A673 (cell line): ENCODE results near the gene MCAT. TPM values are rescaled to one million over a fixed set of nuclear protein-coding genes. Genes with fewer than 3 reads are reported as not detected.

ENCODE experiments used
- BruUV-seq: library from RNA; stranded (reverse); fragments of 400-500 nt; replicated peaks from 2 replicates; lab custom pipeline; 2021; lab: Mats Ljungman, UMichigan
- CTCF ChIA-PET: fragments of 300-600 bp; sonication (Branson Sonifier 250); formaldehyde crosslinking; loops from one replicate; lab custom pipeline; 2022; ENCODE audit warnings: antibody characterized with exemption; lab: Charles Lee
- POLR2A ChIA-PET: fragments of 300-600 bp; sonication (Branson Sonifier 250); formaldehyde crosslinking; loops from one replicate; lab custom pipeline; 2022; ENCODE audit warnings: antibody characterized with exemption; ENCODE audit not compliant: low non-redundant PET; lab: Charles Lee
- DNase-seq: peaks from one replicate; pipeline ENCODE4 v3.0.0-alpha.2; 2015; ENCODE audit warnings: low spot score
- H3K27ac ChIP-seq: fragments of 200-600 bp; sonication (generic); 2 replicates; pipeline ENCODE4 v1.5.1; 2016; ENCODE audit warnings: mixed run types, low read depth, mild to moderate bottlenecking, mixed read lengths, antibody characterized with exemption, low read length; ENCODE audit not compliant: poor library complexity, severe bottlenecking
- H3K27me3 ChIP-seq: fragments of 200-600 bp; sonication (generic); replicated peaks from 2 replicates; pipeline ENCODE4 v1.6.1; 2017; ENCODE audit warnings: mixed run types, low read depth, mild to moderate bottlenecking, mixed read lengths, antibody characterized with exemption, low read length; ENCODE audit not compliant: insufficient read depth, poor library complexity
- H3K36me3 ChIP-seq: fragments of 200-600 bp; sonication (generic); 2 replicates; pipeline ENCODE4 v1.6.1; 2016; ENCODE audit warnings: mixed run types, mild to moderate bottlenecking, mixed read lengths, antibody characterized with exemption, low read length; ENCODE audit not compliant: insufficient read depth, poor library complexity, severe bottlenecking
- H3K4me1 ChIP-seq: fragments of 200-600 bp; sonication (generic); 2 replicates; pipeline ENCODE4 v1.6.1; 2017; ENCODE audit warnings: mixed run types, mild to moderate bottlenecking, mixed read lengths, antibody characterized with exemption, low read length; ENCODE audit not compliant: insufficient read depth, poor library complexity, severe bottlenecking
- H3K4me3 ChIP-seq: fragments of 200-600 bp; sonication (generic); 2 replicates; pipeline ENCODE4 v1.5.1; 2016; ENCODE audit warnings: low read depth, mixed run types, mild to moderate bottlenecking, mixed read lengths, low read length; ENCODE audit not compliant: poor library complexity, severe bottlenecking
- H3K9me3 ChIP-seq: fragments of 200-600 bp; sonication (generic); 2 replicates; pipeline ENCODE4 v1.6.1; 2016; ENCODE audit warnings: mixed run types, low read depth, mild to moderate bottlenecking, mixed read lengths, antibody characterized with exemption, low read length; ENCODE audit not compliant: poor library complexity, severe bottlenecking
- CTCF ChIP-seq: fragments of 300-800, 200-600 bp; sonication (generic); conservative IDR thresholded peaks from 2 replicates; pipeline ENCODE4 v1.5.1; 2017; ENCODE audit warnings: low read depth, mild to moderate bottlenecking, antibody characterized with exemption, low read length, moderate library complexity, mixed read lengths
- EZH2 ChIP-seq: fragments of 200-600 bp; sonication (generic); IDR thresholded peaks from 2 replicates; pipeline ENCODE4 v1.6.1; 2017; ENCODE audit warnings: borderline replicate concordance, low read depth, mild to moderate bottlenecking, mixed read lengths, antibody characterized with exemption, low read length; ENCODE audit not compliant: poor library complexity, severe bottlenecking
- intact Hi-C: fragments of 100-400 bp; cut with micrococcal nuclease; formaldehyde crosslinking; loops from one replicate; pipeline ENCODE4 v1.10.0; 2022; ENCODE audit not compliant: unreplicated experiment
- total RNA-seq: library from RNA; stranded (reverse); gene quantifications from 2 replicates; pipeline ENCODE4 v1.2.3, GENCODE V29; 2021

MCAT gene
- total RNA-seq, 1 experiment from 2014 or later = 32.2 TPM

GRCh38 chr22:43160497-43161126 lies 17.4 kb upstream of the MCAT start:
- DNase-seq = no peak
- ChIA-PET POLR2A (no interaction called here), CTCF (no interaction called here)
- TF ChIP-seq EZH2 (no peak), CTCF (no peak)
- H3K4me3 ChIP-seq = no peak overlapping the region
- H3K9me3 ChIP-seq = no peaks in the 10 kb centered on the region
- intact Hi-C loops = no loop called here
- no peaks in the 10 kb centered on the region for H3K27me3 ChIP-seq
- no peak overlapping the region for H3K27ac ChIP-seq
- H3K4me1 ChIP-seq = no peaks in the 10 kb centered on the region
- peaks cover 6% of the 10 kb centered on the region for H3K36me3 ChIP-seq
- BruUV-seq = no TSS peak

GRCh38 chr22:43159484-43160178 lies 16.4 kb upstream of the MCAT start:
- Histone ChIP-seq H3K4me1 (no peaks in the 10 kb centered on the region), H3K9me3 (no peaks in the 10 kb centered on the region), H3K27me3 (no peaks in the 10 kb centered on the region), H3K4me3 (no peak overlapping the region), H3K27ac (no peak overlapping the region), H3K36me3 (peaks cover 6% of the 10 kb centered on the region)
- TF ChIP-seq CTCF (peak; percentile 57), EZH2 (no peak)
- intact Hi-C loops = no loop called here
- no TSS peak for BruUV-seq
- ChIA-PET POLR2A (no interaction called here), CTCF (no interaction called here)
- peak; percentile 66 for DNase-seq

GRCh38 chr22:43158778-43159483 lies 15.7 kb upstream of the MCAT start:
- TF ChIP-seq CTCF = no peak
- no peak for TF ChIP-seq EZH2
- BruUV-seq = no TSS peak
- POLR2A ChIA-PET = no interaction called here

More at GRCh38 chr22:43158778-43159483, 15.7 kb upstream of the MCAT start:
- Histone ChIP-seq H3K9me3 (no peaks in the 10 kb centered on the region), H3K4me3 (no peak overlapping the region), H3K27ac (no peak overlapping the region), H3K27me3 (no peaks in the 10 kb centered on the region), H3K36me3 (peaks cover 6% of the 10 kb centered on the region), H3K4me1 (no peaks in the 10 kb centered on the region)
- no peak for DNase-seq
- intact Hi-C loops = no loop called here
- CTCF ChIA-PET = no interaction called here
